ENCODE measurements around the gene CDH4.

GRCh38 chr20:61932199-61932592 is 680.1 kb downstream of the CDH4 start:
- TF ChIP-seq CTCF (IDR thresholded peaks at IDR 0.05) (no peak), POLR2AphosphoS5 (IDR thresholded peaks at IDR 0.05; ENCODE audit: low read depth, low read length) (no peak), SIN3A (IDR thresholded peaks at IDR 0.05; ENCODE audit: borderline replicate concordance, insufficient read depth, low read depth, low read length) (no peak), TCF7L2 (IDR thresholded peaks at IDR 0.05; ENCODE audit: low read depth, low read length) (no peak), REST (IDR thresholded peaks at IDR 0.05; ENCODE audit: insufficient read depth in 1 of 2, low read depth in 2 of 2, low read length in 1 of 2) (no peak)
